Measurements from ENCODE around the gene MMP1. TPM values are rescaled to one million over a fixed set of nuclear protein-coding genes. Genes with fewer than 3 reads are reported as not detected.

The MMP1 gene
- total and polyA plus RNA-seq, 2 donors from 2014 or later = 0.26 to 0.82 TPM

DNA sequence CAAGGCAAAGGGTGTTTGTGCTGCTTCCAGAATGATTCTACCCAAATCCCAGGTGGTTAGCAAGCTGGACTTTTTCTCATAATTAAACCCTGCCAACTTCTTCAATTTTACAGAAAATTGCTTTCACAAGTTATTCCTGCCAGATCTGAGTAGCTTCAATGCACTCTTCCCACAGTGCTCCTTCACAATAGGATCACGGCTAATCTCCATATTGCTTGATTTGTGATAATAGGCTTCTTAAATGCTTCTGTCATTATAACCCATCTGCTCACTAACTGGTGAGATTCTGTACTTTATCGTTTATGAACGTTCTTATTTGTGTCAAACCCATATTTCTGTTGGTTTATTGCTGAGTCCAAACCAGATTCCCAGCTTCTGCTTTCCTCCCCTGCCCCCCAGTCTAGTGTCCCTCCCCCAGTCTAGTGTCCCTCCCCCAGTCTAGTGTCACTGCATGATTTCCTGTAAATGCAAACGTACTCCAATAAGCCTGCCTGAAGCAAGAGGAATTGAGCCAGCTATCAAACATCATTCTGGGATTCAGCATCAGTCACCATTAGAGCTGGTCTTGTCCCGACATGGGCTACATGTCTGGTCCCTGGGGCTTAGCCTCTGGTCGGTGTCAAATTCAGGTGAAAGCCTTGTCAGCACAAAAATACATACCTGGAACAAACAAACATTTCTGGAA is 31.5 kb upstream of the MMP1 start:
- no peaks in the 10 kb centered on the region for H3K27me3 ChIP-seq (ENCODE audit: control insufficient read depth, insufficient read depth, low read length)
- H3K36me3 ChIP-seq (ENCODE audit: control insufficient read depth in 2 of 3, insufficient read depth in 3 of 3, low read length in 3 of 3) = no peaks in the 10 kb centered on the region
- intact Hi-C loops (cut with DNase I) = no loop called here
- H3K4me3 ChIP-seq (ENCODE audit: low read length in 3 of 3) = no peak overlapping the region
- no peaks in the 10 kb centered on the region for H3K4me1 ChIP-seq (ENCODE audit: control insufficient read depth in 2 of 3, insufficient read depth in 2 of 3, low read depth in 1 of 3, low read length in 3 of 3)
- H3K9ac ChIP-seq (ENCODE audit: low read length in 3 of 3) = no peak overlapping the region
- no peaks in the 10 kb centered on the region for H3K9me3 ChIP-seq (ENCODE audit: control insufficient read depth in 2 of 3, insufficient read depth in 1 of 3, low read length in 3 of 3)
- no peak for DNase-seq
- FAIRE-seq = no peak
- no peak overlapping the region for H3K27ac ChIP-seq (ENCODE audit: low read depth in 2 of 2, low read length in 2 of 2)
- TF ChIP-seq, protein P1, sequence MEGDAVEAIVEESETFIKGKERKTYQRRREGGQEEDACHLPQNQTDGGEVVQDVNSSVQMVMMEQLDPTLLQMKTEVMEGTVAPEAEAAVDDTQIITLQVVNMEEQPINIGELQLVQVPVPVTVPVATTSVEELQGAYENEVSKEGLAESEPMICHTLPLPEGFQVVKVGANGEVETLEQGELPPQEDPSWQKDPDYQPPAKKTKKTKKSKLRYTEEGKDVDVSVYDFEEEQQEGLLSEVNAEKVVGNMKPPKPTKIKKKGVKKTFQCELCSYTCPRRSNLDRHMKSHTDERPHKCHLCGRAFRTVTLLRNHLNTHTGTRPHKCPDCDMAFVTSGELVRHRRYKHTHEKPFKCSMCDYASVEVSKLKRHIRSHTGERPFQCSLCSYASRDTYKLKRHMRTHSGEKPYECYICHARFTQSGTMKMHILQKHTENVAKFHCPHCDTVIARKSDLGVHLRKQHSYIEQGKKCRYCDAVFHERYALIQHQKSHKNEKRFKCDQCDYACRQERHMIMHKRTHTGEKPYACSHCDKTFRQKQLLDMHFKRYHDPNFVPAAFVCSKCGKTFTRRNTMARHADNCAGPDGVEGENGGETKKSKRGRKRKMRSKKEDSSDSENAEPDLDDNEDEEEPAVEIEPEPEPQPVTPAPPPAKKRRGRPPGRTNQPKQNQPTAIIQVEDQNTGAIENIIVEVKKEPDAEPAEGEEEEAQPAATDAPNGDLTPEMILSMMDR (IDR thresholded peaks at IDR 0.05; ENCODE audit: borderline replicate concordance, extremely low read depth, insufficient read depth) = no peak

DNA sequence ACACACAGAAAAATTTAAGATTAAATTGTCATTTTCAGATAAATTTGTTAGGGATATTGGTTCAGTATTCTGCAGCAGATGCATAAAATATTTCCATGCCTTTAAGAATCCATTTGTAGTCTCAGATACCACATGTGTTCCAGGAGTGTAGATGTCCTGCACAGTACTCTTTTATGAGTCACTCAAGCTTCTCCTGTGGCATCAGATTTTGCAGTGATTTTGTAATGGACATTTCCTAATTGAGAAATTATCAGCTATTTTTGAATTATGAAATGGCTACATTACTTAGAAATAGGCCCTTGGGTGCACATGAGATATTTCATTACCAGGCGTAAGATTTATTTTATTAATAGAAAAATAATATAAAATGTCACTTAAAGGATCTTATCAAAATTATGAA is 26.6 kb upstream of the MMP1 start:
- intact Hi-C loops (cut with DNase I) = no loop called here
- H3K27me3 ChIP-seq (ENCODE audit: control insufficient read depth, insufficient read depth, low read length) = no peaks in the 10 kb centered on the region
- H3K9ac ChIP-seq (ENCODE audit: low read length in 3 of 3) = no peak overlapping the region
- no peak overlapping the region for H3K27ac ChIP-seq (ENCODE audit: low read depth in 2 of 2, low read length in 2 of 2)
- H3K36me3 ChIP-seq (ENCODE audit: control insufficient read depth in 2 of 3, insufficient read depth in 3 of 3, low read length in 3 of 3) = no peaks in the 10 kb centered on the region
- no peak for DNase-seq
- no peak for FAIRE-seq
- no peaks in the 10 kb centered on the region for H3K4me1 ChIP-seq (ENCODE audit: control insufficient read depth in 2 of 3, insufficient read depth in 2 of 3, low read depth in 1 of 3, low read length in 3 of 3)
- TF ChIP-seq, protein P1 (IDR thresholded peaks at IDR 0.05; ENCODE audit: borderline replicate concordance, extremely low read depth, insufficient read depth) = no peak
- H3K4me3 ChIP-seq (ENCODE audit: low read length in 3 of 3) = no peak overlapping the region
- no peaks in the 10 kb centered on the region for H3K9me3 ChIP-seq (ENCODE audit: control insufficient read depth in 2 of 3, insufficient read depth in 1 of 3, low read length in 3 of 3)

DNA sequence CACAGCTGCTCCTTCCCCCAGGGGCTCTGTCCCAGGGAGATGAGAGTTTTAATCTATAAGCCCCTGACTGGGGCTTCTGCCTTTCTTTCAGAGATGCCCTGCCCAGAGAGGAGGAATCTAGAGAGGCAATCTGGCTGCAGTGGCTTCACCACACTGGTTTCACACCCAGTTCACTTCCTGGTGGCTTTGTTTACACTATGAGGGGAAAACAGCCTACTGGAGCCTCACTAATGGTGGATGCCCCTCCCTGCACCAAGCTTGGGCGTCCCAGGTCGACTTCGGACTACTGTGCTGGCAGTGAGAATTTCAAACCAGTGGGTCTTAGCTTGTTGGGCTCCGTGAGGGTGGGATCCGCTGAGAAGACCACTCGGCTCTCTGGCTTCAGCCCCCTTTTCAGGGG is 21.5 kb upstream of the MMP1 start:
- DNase-seq (no peak), FAIRE-seq (no peak)
- H3K27ac ChIP-seq (ENCODE audit: low read depth in 2 of 2, low read length in 2 of 2) = no peak overlapping the region
- no peaks in the 10 kb centered on the region for H3K27me3 ChIP-seq (ENCODE audit: control insufficient read depth, insufficient read depth, low read length)
- TF ChIP-seq, protein P1 (IDR thresholded peaks at IDR 0.05; ENCODE audit: borderline replicate concordance, extremely low read depth, insufficient read depth) = no peak
- H3K9ac ChIP-seq (ENCODE audit: low read length in 3 of 3) = no peak overlapping the region
- H3K4me3 ChIP-seq (ENCODE audit: low read length in 3 of 3) = no peak overlapping the region
- H3K36me3 ChIP-seq (ENCODE audit: control insufficient read depth in 2 of 3, insufficient read depth in 3 of 3, low read length in 3 of 3) = no peaks in the 10 kb centered on the region
- intact Hi-C loops (cut with DNase I) = no loop called here
- no peaks in the 10 kb centered on the region for H3K9me3 ChIP-seq (ENCODE audit: control insufficient read depth in 2 of 3, insufficient read depth in 1 of 3, low read length in 3 of 3)
- no peaks in the 10 kb centered on the region for H3K4me1 ChIP-seq (ENCODE audit: control insufficient read depth in 2 of 3, insufficient read depth in 2 of 3, low read depth in 1 of 3, low read length in 3 of 3)

DNA sequence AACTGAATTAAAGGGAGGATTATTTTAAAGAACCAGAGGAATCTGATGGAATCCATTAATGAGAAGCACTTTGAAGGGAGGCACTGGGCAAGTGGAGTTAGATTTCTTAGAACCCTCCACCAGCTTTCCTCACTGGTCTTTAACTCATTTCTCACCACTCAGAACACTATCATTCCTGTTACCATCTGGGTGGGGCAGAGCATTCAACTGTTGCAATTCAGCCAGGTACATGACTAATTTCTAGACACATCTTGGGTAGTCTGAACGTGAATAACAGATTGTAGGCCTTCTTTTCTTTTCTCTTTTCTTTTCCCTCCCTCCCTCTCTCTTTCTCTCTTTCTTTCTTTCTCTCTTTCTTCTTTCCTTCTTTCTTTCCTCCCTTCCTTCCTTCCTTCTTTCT is 15.5 kb upstream of the MMP1 start:
- no peaks in the 10 kb centered on the region for H3K36me3 ChIP-seq (ENCODE audit: control insufficient read depth in 2 of 3, insufficient read depth in 3 of 3, low read length in 3 of 3)
- FAIRE-seq = no peak
- no peak for DNase-seq
- intact Hi-C loops (cut with DNase I) = no loop called here
- no peak overlapping the region for H3K4me3 ChIP-seq (ENCODE audit: low read length in 3 of 3)
- no peak overlapping the region for H3K9ac ChIP-seq (ENCODE audit: low read length in 3 of 3)
- no peaks in the 10 kb centered on the region for H3K27me3 ChIP-seq (ENCODE audit: control insufficient read depth, insufficient read depth, low read length)
- TF ChIP-seq, protein P1 (IDR thresholded peaks at IDR 0.05; ENCODE audit: borderline replicate concordance, extremely low read depth, insufficient read depth) = no peak
- H3K4me1 ChIP-seq (ENCODE audit: control insufficient read depth in 2 of 3, insufficient read depth in 2 of 3, low read depth in 1 of 3, low read length in 3 of 3) = no peaks in the 10 kb centered on the region
- H3K9me3 ChIP-seq (ENCODE audit: control insufficient read depth in 2 of 3, insufficient read depth in 1 of 3, low read length in 3 of 3) = no peaks in the 10 kb centered on the region
- H3K27ac ChIP-seq (ENCODE audit: low read depth in 2 of 2, low read length in 2 of 2) = no peak overlapping the region
